K562 (cell line): ENCODE results near the gene PRPF39. TPM values are rescaled to one million over a fixed set of nuclear protein-coding genes. Genes with fewer than 3 reads are reported as not detected.

ENCODE experiments used
- ATAC-seq: fragments of 200-7000 bp; cut with Tn5 transposase; 3 replicates; pipeline ENCODE4 v1.9.1; 2020; ENCODE audit warnings: moderate library complexity
- BruUV-seq: library from RNA; stranded (reverse); fragments of 400-500 nt; replicated peaks from 2 replicates; lab custom pipeline; 2021; lab: Mats Ljungman, UMichigan
- CTCF ChIA-PET: fragments of 300-600 bp; formaldehyde crosslinking; extraction: SDS; loops from one replicate; lab custom pipeline; 2021; ENCODE audit warnings: low intra/inter-chr PET ratio; lab: Yijun Ruan, JAX
- POLR2A ChIA-PET: fragments of 300-600, 350-650 bp; sonication (Branson Sonifier 250); formaldehyde crosslinking; extraction: SDS; loops from one replicate; lab custom pipeline; 2021; ENCODE audit warnings: antibody characterized with exemption, inconsistent platforms; lab: Yijun Ruan, JAX
- DNase-seq, 4 experiments: peaks; one replicate each; pipeline versions ENCODE4 v3.0.0 to v3.0.0-alpha.2; 2011 to 2018; ENCODE audit warnings: low spot score in 3 of 4, mixed read lengths in 3 of 4; ENCODE audit errors: extremely low read depth in 1 of 4
- FAIRE-seq: peaks from 2 replicates; lab custom pipeline; 2011; peaks lifted over from hg19 to GRCh38; lab: Jason Lieb, UNC
- H2AFZ ChIP-seq: 2 replicates; pipeline ENCODE4 v1.6.0; 2011; ENCODE audit warnings: low read depth, low read length, control low read depth, inconsistent platforms
- H3K27ac ChIP-seq: fragments of 200-600 bp; 3 replicates; pipeline ENCODE4 v1.8.0; 2011; ENCODE audit warnings: low read depth, mild to moderate bottlenecking, control low read depth, inconsistent platforms, low read length, moderate library complexity, mixed read lengths; ENCODE audit errors: extremely low read depth
- H3K27me3 ChIP-seq, 2 experiments: fragments of 300-600 bp in 1 of 2; 2 replicates in 1 of 2; 3 replicates in 1 of 2; pipeline versions ENCODE4 v1.6.0 to v1.8.0; 2011; ENCODE audit warnings: inconsistent platforms in 2 of 2, low read length in 2 of 2, mild to moderate bottlenecking in 1 of 2, mixed read lengths in 1 of 2, moderate library complexity in 1 of 2; ENCODE audit not compliant: control insufficient read depth in 2 of 2, insufficient read depth in 2 of 2
- H3K36me3 ChIP-seq: fragments of 300-600 bp; 3 replicates; pipeline ENCODE4 v1.8.0; 2011; ENCODE audit warnings: mild to moderate bottlenecking, low read length, inconsistent platforms; ENCODE audit not compliant: control insufficient read depth, insufficient read depth
- H3K4me1 ChIP-seq, 2 experiments: fragments of 200-600 bp in 1 of 2; replicated peaks in 1 of 2; 2 replicates in 1 of 2; 3 replicates in 1 of 2; pipeline versions ENCODE4 v1.5.1 to v1.8.0; 2011; ENCODE audit warnings: inconsistent platforms in 2 of 2, low read length in 2 of 2, mild to moderate bottlenecking in 1 of 2, mixed read lengths in 1 of 2, moderate library complexity in 1 of 2; ENCODE audit not compliant: control insufficient read depth in 2 of 2, insufficient read depth in 2 of 2
- H3K4me2 ChIP-seq: 2 replicates; pipeline ENCODE4 v1.6.1; 2011; ENCODE audit warnings: low read length, control low read depth, inconsistent platforms, mixed read lengths; ENCODE audit not compliant: insufficient read depth
- H3K4me3 ChIP-seq: fragments of 200-600 bp; sonication (generic), shearing (Covaris generic); 2 replicates; pipeline ENCODE4 v1.5.1; 2016; ENCODE audit warnings: control low read depth, inconsistent platforms
- H3K79me2 ChIP-seq: fragments of 200-600 bp; 3 replicates; pipeline ENCODE4 v1.8.0; 2011; ENCODE audit warnings: low read length, inconsistent platforms; ENCODE audit not compliant: control insufficient read depth, insufficient read depth
- H3K9ac ChIP-seq, 2 experiments: 2 replicates each; pipeline versions ENCODE4 v1.6.0 to v1.6.1; 2011; ENCODE audit warnings: low read depth in 2 of 2, low read length in 2 of 2, control low read depth in 1 of 2, inconsistent platforms in 1 of 2, mild to moderate bottlenecking in 1 of 2, mixed read lengths in 1 of 2; ENCODE audit not compliant: insufficient read depth in 1 of 2
- H3K9me1 ChIP-seq: one replicate; pipeline ENCODE4 v1.6.0; 2011; ENCODE audit warnings: inconsistent platforms, mild to moderate bottlenecking, low read length, moderate library complexity; ENCODE audit not compliant: control insufficient read depth, insufficient read depth
- H3K9me3 ChIP-seq: replicated peaks from 2 replicates; pipeline ENCODE4 v1.5.1; 2011; ENCODE audit warnings: low read depth, low read length, inconsistent platforms; ENCODE audit not compliant: control insufficient read depth, insufficient read depth
- H4K20me1 ChIP-seq: replicated peaks from 2 replicates; pipeline ENCODE4 v1.6.1; 2011; ENCODE audit warnings: low read length, inconsistent platforms, mixed read lengths; ENCODE audit not compliant: control insufficient read depth, insufficient read depth
- CCNT2 ChIP-seq: IDR thresholded peaks from 2 replicates; pipeline ENCODE4 v1.6.1; 2011; ENCODE audit warnings: borderline replicate concordance, low read depth, mild to moderate bottlenecking, moderate library complexity, mixed read lengths, low read length; ENCODE audit not compliant: insufficient read length; ENCODE audit errors: extremely low read depth
- CUX1 ChIP-seq: fragments of 200-800 bp; sonication (Bioruptor generic); IDR thresholded peaks from 2 replicates; pipeline ENCODE4 v1.6.1; 2016; ENCODE audit warnings: missing genetic modification characterization, missing compliant biosample characterization
- DEAF1 ChIP-seq: fragments of 450-650 bp; formaldehyde crosslinking; IDR thresholded peaks from 2 replicates; pipeline ENCODE4 v1.4.0; 2020; ENCODE audit warnings: mild to moderate bottlenecking, moderate library complexity
- IRF1 ChIP-seq: sonication (generic); formaldehyde crosslinking; IDR thresholded peaks from 2 replicates; pipeline ENCODE4 v1.8.0; 2022; ENCODE audit warnings: missing genetic modification reagents, mild to moderate bottlenecking, borderline replicate concordance
- MEF2D ChIP-seq: conservative IDR thresholded peaks from 2 replicates; pipeline ENCODE4 v1.6.1; 2016; ENCODE audit warnings: low read depth, missing genetic modification characterization, missing compliant biosample characterization
- POLR2G ChIP-seq: fragments of 200-400 bp; formaldehyde crosslinking; IDR thresholded peaks from 2 replicates; pipeline ENCODE4 v1.6.1; 2017; ENCODE audit warnings: low read depth, mild to moderate bottlenecking, antibody characterized with exemption, low read length, moderate library complexity
- TFAP4 ChIP-seq: sonication (generic); formaldehyde crosslinking; IDR thresholded peaks from 2 replicates; pipeline ENCODE4 v1.8.0; 2022; ENCODE audit warnings: missing genetic modification reagents, mild to moderate bottlenecking, moderate library complexity, borderline replicate concordance
- ZBTB49 ChIP-seq: sonication (generic); formaldehyde crosslinking; IDR thresholded peaks from 2 replicates; pipeline ENCODE4 v1.8.0; 2022; ENCODE audit warnings: missing genetic modification reagents, mild to moderate bottlenecking, borderline replicate concordance
- ZNF384 ChIP-seq: IDR thresholded peaks from 2 replicates; pipeline ENCODE4 v1.6.1; 2012; ENCODE audit warnings: low read depth, low read length, improper control_type of control experiment
- WGBS: fragments of 100-300 bp; shearing (Covaris generic); methylation state at CpG from one replicate; pipeline ENCODE4 v1.1.6; 2016; ENCODE audit warnings: low coverage, mixed read lengths; ENCODE audit not compliant: insufficient coverage; ENCODE audit errors: missing lambda C conversion rate; 5-methylcytosine and 5-hydroxymethylcytosine counted together
- in situ Hi-C: fragments of 300-500 bp; cut with MboI; formaldehyde crosslinking; loops from 4 replicates; pipeline ENCODE4 v1.15.0; 2018; ENCODE audit warnings: inconsistent platforms, mixed read lengths
- intact Hi-C: fragments of 100-400 bp; cut with micrococcal nuclease; formaldehyde crosslinking; loops from 2 replicates; pipeline ENCODE4 v1.14.2; 2022
- polyA plus RNA-seq, 8 experiments: library from polyadenylated mRNA; depleted of rRNA in 4 of 8; stranded (reverse) in 5 of 8; unstranded in 3 of 8; fragments of >200 nt; fragmentation: Nextera tagmentation in 2 of 8; fragmentation: Illumina TruSeq in 1 of 8; extraction: Ambion mirVana in 2 of 8; extraction: Trizol in 1 of 8; gene quantifications; 2 replicates each; pipeline versions ENCODE4 v1.2.1 to v1.2.3, GENCODE V29; 2011 to 2014; ENCODE audit warnings: inconsistent platforms in 1 of 8, missing spikeins in 1 of 8
- total RNA-seq, 7 experiments: library from RNA; depleted of rRNA in 6 of 7; stranded (reverse); fragments of >200 nt in 6 of 7; fragmentation: Illumina TruSeq in 2 of 7; extraction: Trizol in 2 of 7; gene quantifications; 2 replicates each; pipeline versions ENCODE4 v1.2.1 to v1.2.3, GENCODE V29; 2011 to 2021; ENCODE audit warnings: low replicate concordance in 1 of 7

The PRPF39 gene
- total and polyA plus RNA-seq, 9 of the 15 experiments (the other 6 are each of a cell fraction or from before 2014, with no cell fraction given): 13.3 to 50.4 (median 24.8) TPM

- TF ChIP-seq DEAF1 (CRISPR knock-in tag): no peak
- no peak for TF ChIP-seq TFAP4
- no peak for TF ChIP-seq MEF2D (tag)
These were observed 49.2 kb upstream of the PRPF39 start (continued) for GRCh38 chr14:45034730-45035129.

- no peaks in the 10 kb centered on the region for H3K27me3 ChIP-seq
- POLR2A ChIA-PET: no interaction called here
- FAIRE-seq: no peak
- 88% methylated on average over 4 of the region's 5 CpGs for WGBS
- no TSS peak for BruUV-seq
- H3K4me3 ChIP-seq: no peak overlapping the region
- intact Hi-C loops (no loop called here), in situ Hi-C loops (no loop called here)
- no peaks in the 10 kb centered on the region for H4K20me1 ChIP-seq
- H3K9ac ChIP-seq: no peak overlapping the region
- DNase-seq: no peak
- no peak for ATAC-seq
- H3K9me1 ChIP-seq: no peaks in the 10 kb centered on the region
- no peak overlapping the region for H3K4me2 ChIP-seq
- H3K36me3 ChIP-seq: peaks cover 6% of the 10 kb centered on the region; the same call in 2 of the 3 replicates
- no peak overlapping the region for H3K27ac ChIP-seq
- H3K4me1 ChIP-seq: no peaks in the 10 kb centered on the region
- H2AFZ ChIP-seq: no peak overlapping the region
- no peaks in the 10 kb centered on the region for H3K9me3 ChIP-seq
- no peaks in the 10 kb centered on the region for H3K79me2 ChIP-seq
- CTCF ChIA-PET: no interaction called here
- TF ChIP-seq ZBTB49 (CRISPR knock-in tag): no peak
- no peak for TF ChIP-seq IRF1 (CRISPR knock-in tag)
- no peak for TF ChIP-seq POLR2G
- no peak for TF ChIP-seq ZNF384
- TF ChIP-seq CUX1 (CRISPR knock-in tag): no peak
- TF ChIP-seq CCNT2: no peak
These were observed 45.7 kb upstream of the PRPF39 start for GRCh38 chr14:45038256-45038655.
